Caco-2 (cell line): ENCODE results near the gene TRIM46. TPM values are rescaled to one million over a fixed set of nuclear protein-coding genes. Genes with fewer than 3 reads are reported as not detected.

ENCODE experiments used
- BruUV-seq: library from RNA; stranded (reverse); fragments of 400-500 nt; replicated peaks from 2 replicates; lab custom pipeline; 2021; lab: Mats Ljungman, UMichigan
- CTCF ChIA-PET: fragments of 300-600 bp; sonication (Branson Sonifier 250); formaldehyde crosslinking; loops from one replicate; lab custom pipeline; 2022; ENCODE audit warnings: antibody characterized with exemption; lab: Charles Lee
- POLR2A ChIA-PET: fragments of 300-600 bp; sonication (Branson Sonifier 250); formaldehyde crosslinking; loops from one replicate; lab custom pipeline; 2022; ENCODE audit warnings: antibody characterized with exemption; lab: Charles Lee
- DNase-seq, 2 experiments: peaks; one replicate each; pipeline versions ENCODE4 v3.0.0 to v3.0.0-alpha.2; 2020 to 2022
- H3K27me3 ChIP-seq: replicated peaks from 2 replicates; pipeline ENCODE4 v1.6.0; 2011; ENCODE audit warnings: low read length; ENCODE audit not compliant: control insufficient read depth, insufficient read depth
- H3K36me3 ChIP-seq: 2 replicates; pipeline ENCODE4 v1.5.1; 2011; ENCODE audit warnings: low read length; ENCODE audit not compliant: control insufficient read depth, insufficient read depth
- H3K4me1 ChIP-seq: fragments of 250-450 bp; sonication (Bioruptor Pico); 2 replicates; pipeline ENCODE4 v1.5.1; 2020; ENCODE audit warnings: mild to moderate bottlenecking
- H3K4me3 ChIP-seq: 2 replicates; pipeline ENCODE4 v1.5.1; 2011; ENCODE audit warnings: low read depth, mild to moderate bottlenecking, control low read depth, low read length
- H3K9me3 ChIP-seq: fragments of 250-450 bp; sonication (Bioruptor Pico); 2 replicates; pipeline ENCODE4 v1.5.1; 2020; ENCODE audit warnings: mild to moderate bottlenecking, moderate library complexity
- H3K27ac Mint-ChIP-seq: one replicate; pipeline ENCODE4 v1.8.0; 2022; ENCODE audit warnings: mixed read lengths; ENCODE audit not compliant: unreplicated experiment
- H3K27me3 Mint-ChIP-seq: one replicate; pipeline ENCODE4 v1.8.0; 2022; ENCODE audit warnings: mixed read lengths; ENCODE audit not compliant: insufficient read depth, unreplicated experiment
- H3K36me3 Mint-ChIP-seq: one replicate; pipeline ENCODE4 v1.8.0; 2022; ENCODE audit warnings: mild to moderate bottlenecking, mixed read lengths; ENCODE audit not compliant: insufficient read depth, unreplicated experiment
- H3K4me1 Mint-ChIP-seq: one replicate; pipeline ENCODE4 v1.8.0; 2022; ENCODE audit warnings: low read depth, mixed read lengths; ENCODE audit not compliant: unreplicated experiment
- H3K4me3 Mint-ChIP-seq: one replicate; pipeline ENCODE4 v1.8.0; 2022; ENCODE audit warnings: mild to moderate bottlenecking, moderate library complexity, mixed read lengths; ENCODE audit not compliant: unreplicated experiment
- H3K9me3 Mint-ChIP-seq: one replicate; pipeline ENCODE4 v1.8.0; 2022; ENCODE audit warnings: mixed read lengths; ENCODE audit not compliant: unreplicated experiment
- intact Hi-C: fragments of 100-400 bp; cut with micrococcal nuclease; formaldehyde crosslinking; loops from one replicate; pipeline ENCODE4 v1.10.0; 2022; ENCODE audit not compliant: unreplicated experiment
- total RNA-seq: library from RNA; stranded (reverse); gene quantifications from 2 replicates; pipeline ENCODE4 v1.2.3, GENCODE V29; 2022
- TF ChIP-seq, protein P1 (sequence below), 2 experiments: fragments of 200-600 bp in 1 of 2; IDR thresholded peaks; 1 replicate in 1 of 2; 2 replicates in 1 of 2; pipeline versions ENCODE4 v1.5.1 to v1.8.0; 2011 to 2022; ENCODE audit warnings: antibody characterized with exemption in 1 of 2, control low read depth in 1 of 2, inconsistent platforms in 1 of 2, low read depth in 1 of 2, low read length in 1 of 2, mild to moderate bottlenecking in 1 of 2, moderate library complexity in 1 of 2; ENCODE audit not compliant: insufficient read depth in 1 of 2, severe bottlenecking in 1 of 2, unreplicated experiment in 1 of 2

TRIM46 gene
- total RNA-seq, 1 experiment from 2014 or later, result 0.11 TPM

GRCh38 chr1:155174324-155175280, 953 bp downstream of the TRIM46 start:
- POLR2A ChIA-PET, result interaction anchor here (0.6 kb wide), 1 partner anchor 172 kb away, joined by 5 read pairs; the partner anchor contains the start of gene ZBTB7B
- Histone ChIP-seq H3K27me3 (no peaks in the 10 kb centered on the region), H3K4me1 (peaks cover 16% of the 10 kb centered on the region; the same call in 1 of the 2 replicates), H3K4me3 (no peak overlapping the region), H3K9me3 (no peaks in the 10 kb centered on the region), H3K36me3 (no peaks in the 10 kb centered on the region)
- CTCF ChIA-PET, result interaction anchor here (1.0 to 2.6 kb wide), 3 partner anchors 18 to 83 kb away, joined by 3 to 20 read pairs (median 4); no protein-coding TSS in a partner anchor
- no peaks in the 10 kb centered on the region for H3K27me3 Mint-ChIP-seq
- intact Hi-C loops, result no loop called here
- H3K27ac Mint-ChIP-seq, result no peak overlapping the region
- TF ChIP-seq, protein P1, sequence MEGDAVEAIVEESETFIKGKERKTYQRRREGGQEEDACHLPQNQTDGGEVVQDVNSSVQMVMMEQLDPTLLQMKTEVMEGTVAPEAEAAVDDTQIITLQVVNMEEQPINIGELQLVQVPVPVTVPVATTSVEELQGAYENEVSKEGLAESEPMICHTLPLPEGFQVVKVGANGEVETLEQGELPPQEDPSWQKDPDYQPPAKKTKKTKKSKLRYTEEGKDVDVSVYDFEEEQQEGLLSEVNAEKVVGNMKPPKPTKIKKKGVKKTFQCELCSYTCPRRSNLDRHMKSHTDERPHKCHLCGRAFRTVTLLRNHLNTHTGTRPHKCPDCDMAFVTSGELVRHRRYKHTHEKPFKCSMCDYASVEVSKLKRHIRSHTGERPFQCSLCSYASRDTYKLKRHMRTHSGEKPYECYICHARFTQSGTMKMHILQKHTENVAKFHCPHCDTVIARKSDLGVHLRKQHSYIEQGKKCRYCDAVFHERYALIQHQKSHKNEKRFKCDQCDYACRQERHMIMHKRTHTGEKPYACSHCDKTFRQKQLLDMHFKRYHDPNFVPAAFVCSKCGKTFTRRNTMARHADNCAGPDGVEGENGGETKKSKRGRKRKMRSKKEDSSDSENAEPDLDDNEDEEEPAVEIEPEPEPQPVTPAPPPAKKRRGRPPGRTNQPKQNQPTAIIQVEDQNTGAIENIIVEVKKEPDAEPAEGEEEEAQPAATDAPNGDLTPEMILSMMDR (IDR thresholded peaks at IDR 0.05; ENCODE audit: insufficient read depth in 1 of 2, low read depth in 1 of 2, low read length in 1 of 2, severe bottlenecking in 1 of 2, unreplicated experiment in 1 of 2), result no peak
- peaks cover 19% of the 10 kb centered on the region for H3K4me1 Mint-ChIP-seq
- H3K4me3 Mint-ChIP-seq, result no peak overlapping the region
- no peak for DNase-seq
- no peaks in the 10 kb centered on the region for H3K9me3 Mint-ChIP-seq
- no TSS peak for BruUV-seq
- H3K36me3 Mint-ChIP-seq, result peaks cover 16% of the 10 kb centered on the region

GRCh38 chr1:155175281-155175926, 1.8 kb downstream of the TRIM46 start:
- Histone ChIP-seq H3K36me3 (no peaks in the 10 kb centered on the region), H3K9me3 (no peaks in the 10 kb centered on the region), H3K27me3 (no peaks in the 10 kb centered on the region), H3K4me1 (peaks cover 16% of the 10 kb centered on the region; the same call in 1 of the 2 replicates), H3K4me3 (no peak overlapping the region)
- ChIA-PET CTCF (interaction anchor here (0.6 to 2.6 kb wide), 4 partner anchors 17 to 149 kb away, joined by 3 to 20 read pairs (median 6); no protein-coding TSS in a partner anchor), POLR2A (interaction anchor here (0.6 kb wide), 1 partner anchor 173 kb away, joined by 5 read pairs; the partner anchor contains the start of gene ZBTB7B)
- no peak overlapping the region for H3K4me3 Mint-ChIP-seq
- peaks cover 19% of the 10 kb centered on the region for H3K4me1 Mint-ChIP-seq
- intact Hi-C loops, result no loop called here
- no peak for DNase-seq
- H3K27ac Mint-ChIP-seq, result no peak overlapping the region
- BruUV-seq, result no TSS peak
- H3K9me3 Mint-ChIP-seq, result no peaks in the 10 kb centered on the region
- TF ChIP-seq, protein P1 (IDR thresholded peaks at IDR 0.05; ENCODE audit: insufficient read depth in 1 of 2, low read depth in 1 of 2, low read length in 1 of 2, severe bottlenecking in 1 of 2, unreplicated experiment in 1 of 2), result no peak
- H3K36me3 Mint-ChIP-seq, result peaks cover 14% of the 10 kb centered on the region
- no peaks in the 10 kb centered on the region for H3K27me3 Mint-ChIP-seq

GRCh38 chr1:155175927-155176371, 2.3 kb downstream of the TRIM46 start:
- no peaks in the 10 kb centered on the region for H3K9me3 Mint-ChIP-seq
- no peaks in the 10 kb centered on the region for H3K36me3 ChIP-seq
- no peaks in the 10 kb centered on the region for H3K27me3 ChIP-seq
- POLR2A ChIA-PET, result no interaction called here
- H3K27ac Mint-ChIP-seq, result no peak overlapping the region
- no peak overlapping the region for H3K4me3 ChIP-seq
- CTCF ChIA-PET, result interaction anchor here (0.6 to 2.6 kb wide), 4 partner anchors 16 to 148 kb away, joined by 3 to 20 read pairs (median 6); no protein-coding TSS in a partner anchor
- no peak for DNase-seq
- no peaks in the 10 kb centered on the region for H3K9me3 ChIP-seq
- H3K36me3 Mint-ChIP-seq, result peaks cover 14% of the 10 kb centered on the region
- TF ChIP-seq, protein P1 (IDR thresholded peaks at IDR 0.05; ENCODE audit: insufficient read depth in 1 of 2, low read depth in 1 of 2, low read length in 1 of 2, severe bottlenecking in 1 of 2, unreplicated experiment in 1 of 2), result no peak
- H3K4me1 Mint-ChIP-seq, result peaks cover 19% of the 10 kb centered on the region
- H3K27me3 Mint-ChIP-seq, result no peaks in the 10 kb centered on the region
- no TSS peak for BruUV-seq
- H3K4me3 Mint-ChIP-seq, result no peak overlapping the region
- intact Hi-C loops, result loop anchor here (1.0 to 2.0 kb wide), 2 partner anchors 17 to 50 kb away; no protein-coding TSS in a partner anchor
- H3K4me1 ChIP-seq, result peaks cover 16% of the 10 kb centered on the region; the same call in 1 of the 2 replicates
